K562 (cell line): Measurements from ENCODE around the gene APC2. TPM values are rescaled to one million over a fixed set of nuclear protein-coding genes. Genes with fewer than 3 reads are reported as not detected.
A peak's percentile ranks its signal among the peaks of the same experiment; 100 is the strongest.

Experiments
- ZNF764 ChIP-seq: fragments of 250-450 bp; sonication (Bioruptor Pico); IDR thresholded peaks from 2 replicates; pipeline ENCODE4 v1.4.0; 2020; ENCODE audit warnings: low read depth, mild to moderate bottlenecking, moderate library complexity
- ZNF830 ChIP-seq: fragments of 250-450 bp; sonication (Bioruptor Pico); IDR thresholded peaks from 2 replicates; pipeline ENCODE4 v1.5.0; 2021; ENCODE audit warnings: mild to moderate bottlenecking
- polyA plus RNA-seq, 8 experiments: library from polyadenylated mRNA; depleted of rRNA in 4 of 8; stranded (reverse) in 5 of 8; unstranded in 3 of 8; fragments of >200 nt; fragmentation: Nextera tagmentation in 2 of 8; fragmentation: Illumina TruSeq in 1 of 8; extraction: Ambion mirVana in 2 of 8; extraction: Trizol in 1 of 8; gene quantifications; 2 replicates each; pipeline versions ENCODE4 v1.2.1 to v1.2.3, GENCODE V29; 2011 to 2014; ENCODE audit warnings: inconsistent platforms in 1 of 8, missing spikeins in 1 of 8
- total RNA-seq, 7 experiments: library from RNA; depleted of rRNA in 6 of 7; stranded (reverse); fragments of >200 nt in 6 of 7; fragmentation: Illumina TruSeq in 2 of 7; extraction: Trizol in 2 of 7; gene quantifications; 2 replicates each; pipeline versions ENCODE4 v1.2.1 to v1.2.3, GENCODE V29; 2011 to 2021; ENCODE audit warnings: low replicate concordance in 1 of 7
- TF ChIP-seq, protein P1 (sequence below): fragments of 450-650 bp; IDR thresholded peaks from 2 replicates; pipeline ENCODE4 v1.6.1; 2016; ENCODE audit warnings: mild to moderate bottlenecking, moderate library complexity
- TF ChIP-seq, protein P2 (sequence below), 2 experiments: fragments of 450-650 bp; conservative IDR thresholded peaks; 2 replicates each; pipeline ENCODE4 v1.6.1; 2017; ENCODE audit warnings: mild to moderate bottlenecking in 2 of 2, moderate library complexity in 2 of 2

APC2 gene
- total and polyA plus RNA-seq, 9 of the 15 experiments (the other 6 are each of a cell fraction or from before 2014, with no cell fraction given): 0.01 to 0.40 (median 0.05) TPM; not detected in 3

DNA sequence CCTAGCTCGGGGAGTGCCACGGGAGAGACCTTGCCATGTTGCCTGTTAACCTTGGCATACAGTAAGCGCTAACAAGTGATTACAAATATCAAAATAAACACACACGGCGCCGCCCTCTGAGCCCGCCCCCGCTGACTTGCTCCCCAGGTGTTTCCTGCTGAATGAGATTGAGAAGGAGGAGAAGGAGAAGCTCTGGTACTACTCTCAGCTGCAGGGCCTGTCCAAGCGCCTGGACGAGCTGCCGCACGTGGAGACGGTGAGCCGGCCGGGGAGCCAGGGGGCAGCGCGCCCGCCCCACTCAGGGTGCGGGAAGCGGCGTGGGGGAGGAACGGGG, 5.0 kb downstream of the APC2 start (continued):
- TF ChIP-seq, protein P1, sequence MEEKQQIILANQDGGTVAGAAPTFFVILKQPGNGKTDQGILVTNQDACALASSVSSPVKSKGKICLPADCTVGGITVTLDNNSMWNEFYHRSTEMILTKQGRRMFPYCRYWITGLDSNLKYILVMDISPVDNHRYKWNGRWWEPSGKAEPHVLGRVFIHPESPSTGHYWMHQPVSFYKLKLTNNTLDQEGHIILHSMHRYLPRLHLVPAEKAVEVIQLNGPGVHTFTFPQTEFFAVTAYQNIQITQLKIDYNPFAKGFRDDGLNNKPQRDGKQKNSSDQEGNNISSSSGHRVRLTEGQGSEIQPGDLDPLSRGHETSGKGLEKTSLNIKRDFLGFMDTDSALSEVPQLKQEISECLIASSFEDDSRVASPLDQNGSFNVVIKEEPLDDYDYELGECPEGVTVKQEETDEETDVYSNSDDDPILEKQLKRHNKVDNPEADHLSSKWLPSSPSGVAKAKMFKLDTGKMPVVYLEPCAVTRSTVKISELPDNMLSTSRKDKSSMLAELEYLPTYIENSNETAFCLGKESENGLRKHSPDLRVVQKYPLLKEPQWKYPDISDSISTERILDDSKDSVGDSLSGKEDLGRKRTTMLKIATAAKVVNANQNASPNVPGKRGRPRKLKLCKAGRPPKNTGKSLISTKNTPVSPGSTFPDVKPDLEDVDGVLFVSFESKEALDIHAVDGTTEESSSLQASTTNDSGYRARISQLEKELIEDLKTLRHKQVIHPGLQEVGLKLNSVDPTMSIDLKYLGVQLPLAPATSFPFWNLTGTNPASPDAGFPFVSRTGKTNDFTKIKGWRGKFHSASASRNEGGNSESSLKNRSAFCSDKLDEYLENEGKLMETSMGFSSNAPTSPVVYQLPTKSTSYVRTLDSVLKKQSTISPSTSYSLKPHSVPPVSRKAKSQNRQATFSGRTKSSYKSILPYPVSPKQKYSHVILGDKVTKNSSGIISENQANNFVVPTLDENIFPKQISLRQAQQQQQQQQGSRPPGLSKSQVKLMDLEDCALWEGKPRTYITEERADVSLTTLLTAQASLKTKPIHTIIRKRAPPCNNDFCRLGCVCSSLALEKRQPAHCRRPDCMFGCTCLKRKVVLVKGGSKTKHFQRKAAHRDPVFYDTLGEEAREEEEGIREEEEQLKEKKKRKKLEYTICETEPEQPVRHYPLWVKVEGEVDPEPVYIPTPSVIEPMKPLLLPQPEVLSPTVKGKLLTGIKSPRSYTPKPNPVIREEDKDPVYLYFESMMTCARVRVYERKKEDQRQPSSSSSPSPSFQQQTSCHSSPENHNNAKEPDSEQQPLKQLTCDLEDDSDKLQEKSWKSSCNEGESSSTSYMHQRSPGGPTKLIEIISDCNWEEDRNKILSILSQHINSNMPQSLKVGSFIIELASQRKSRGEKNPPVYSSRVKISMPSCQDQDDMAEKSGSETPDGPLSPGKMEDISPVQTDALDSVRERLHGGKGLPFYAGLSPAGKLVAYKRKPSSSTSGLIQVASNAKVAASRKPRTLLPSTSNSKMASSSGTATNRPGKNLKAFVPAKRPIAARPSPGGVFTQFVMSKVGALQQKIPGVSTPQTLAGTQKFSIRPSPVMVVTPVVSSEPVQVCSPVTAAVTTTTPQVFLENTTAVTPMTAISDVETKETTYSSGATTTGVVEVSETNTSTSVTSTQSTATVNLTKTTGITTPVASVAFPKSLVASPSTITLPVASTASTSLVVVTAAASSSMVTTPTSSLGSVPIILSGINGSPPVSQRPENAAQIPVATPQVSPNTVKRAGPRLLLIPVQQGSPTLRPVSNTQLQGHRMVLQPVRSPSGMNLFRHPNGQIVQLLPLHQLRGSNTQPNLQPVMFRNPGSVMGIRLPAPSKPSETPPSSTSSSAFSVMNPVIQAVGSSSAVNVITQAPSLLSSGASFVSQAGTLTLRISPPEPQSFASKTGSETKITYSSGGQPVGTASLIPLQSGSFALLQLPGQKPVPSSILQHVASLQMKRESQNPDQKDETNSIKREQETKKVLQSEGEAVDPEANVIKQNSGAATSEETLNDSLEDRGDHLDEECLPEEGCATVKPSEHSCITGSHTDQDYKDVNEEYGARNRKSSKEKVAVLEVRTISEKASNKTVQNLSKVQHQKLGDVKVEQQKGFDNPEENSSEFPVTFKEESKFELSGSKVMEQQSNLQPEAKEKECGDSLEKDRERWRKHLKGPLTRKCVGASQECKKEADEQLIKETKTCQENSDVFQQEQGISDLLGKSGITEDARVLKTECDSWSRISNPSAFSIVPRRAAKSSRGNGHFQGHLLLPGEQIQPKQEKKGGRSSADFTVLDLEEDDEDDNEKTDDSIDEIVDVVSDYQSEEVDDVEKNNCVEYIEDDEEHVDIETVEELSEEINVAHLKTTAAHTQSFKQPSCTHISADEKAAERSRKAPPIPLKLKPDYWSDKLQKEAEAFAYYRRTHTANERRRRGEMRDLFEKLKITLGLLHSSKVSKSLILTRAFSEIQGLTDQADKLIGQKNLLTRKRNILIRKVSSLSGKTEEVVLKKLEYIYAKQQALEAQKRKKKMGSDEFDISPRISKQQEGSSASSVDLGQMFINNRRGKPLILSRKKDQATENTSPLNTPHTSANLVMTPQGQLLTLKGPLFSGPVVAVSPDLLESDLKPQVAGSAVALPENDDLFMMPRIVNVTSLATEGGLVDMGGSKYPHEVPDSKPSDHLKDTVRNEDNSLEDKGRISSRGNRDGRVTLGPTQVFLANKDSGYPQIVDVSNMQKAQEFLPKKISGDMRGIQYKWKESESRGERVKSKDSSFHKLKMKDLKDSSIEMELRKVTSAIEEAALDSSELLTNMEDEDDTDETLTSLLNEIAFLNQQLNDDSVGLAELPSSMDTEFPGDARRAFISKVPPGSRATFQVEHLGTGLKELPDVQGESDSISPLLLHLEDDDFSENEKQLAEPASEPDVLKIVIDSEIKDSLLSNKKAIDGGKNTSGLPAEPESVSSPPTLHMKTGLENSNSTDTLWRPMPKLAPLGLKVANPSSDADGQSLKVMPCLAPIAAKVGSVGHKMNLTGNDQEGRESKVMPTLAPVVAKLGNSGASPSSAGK: peak; percentile 26; the same call in 1 of the 2 replicates
- TF ChIP-seq, protein P2, sequence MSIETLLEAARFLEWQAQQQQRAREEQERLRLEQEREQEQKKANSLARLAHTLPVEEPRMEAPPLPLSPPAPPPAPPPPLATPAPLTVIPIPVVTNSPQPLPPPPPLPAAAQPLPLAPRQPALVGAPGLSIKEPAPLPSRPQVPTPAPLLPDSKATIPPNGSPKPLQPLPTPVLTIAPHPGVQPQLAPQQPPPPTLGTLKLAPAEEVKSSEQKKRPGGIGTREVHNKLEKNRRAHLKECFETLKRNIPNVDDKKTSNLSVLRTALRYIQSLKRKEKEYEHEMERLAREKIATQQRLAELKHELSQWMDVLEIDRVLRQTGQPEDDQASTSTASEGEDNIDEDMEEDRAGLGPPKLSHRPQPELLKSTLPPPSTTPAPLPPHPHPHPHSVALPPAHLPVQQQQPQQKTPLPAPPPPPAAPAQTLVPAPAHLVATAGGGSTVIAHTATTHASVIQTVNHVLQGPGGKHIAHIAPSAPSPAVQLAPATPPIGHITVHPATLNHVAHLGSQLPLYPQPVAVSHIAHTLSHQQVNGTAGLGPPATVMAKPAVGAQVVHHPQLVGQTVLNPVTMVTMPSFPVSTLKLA (conservative IDR thresholded peaks at IDR 0.05): peak in 1 of 2 experiments; percentile 35; a peak in 1 of 4 replicates
- TF ChIP-seq ZNF764 (CRISPR knock-in tag): no peak
- no peak for TF ChIP-seq ZNF830 (CRISPR knock-in tag)
